IgD-negative memory B cell (primary cell): ENCODE measurements around the gene BNIPL. TPM values are rescaled to one million over a fixed set of nuclear protein-coding genes. Genes with fewer than 3 reads are reported as not detected.
A peak's percentile ranks its signal among the peaks of the same experiment; 100 is the strongest.

Experiments
- H3K27ac Mint-ChIP-seq, 3 donors: one replicate each; pipeline ENCODE4 v1.8.0; 2020 to 2022; ENCODE audit warnings: mild to moderate bottlenecking in 3 of 3, mixed read lengths in 3 of 3, moderate library complexity in 1 of 3
- H3K27me3 Mint-ChIP-seq: one replicate; pipeline ENCODE4 v1.8.0; 2021; ENCODE audit warnings: mixed read lengths
- H3K36me3 Mint-ChIP-seq: one replicate; pipeline ENCODE4 v1.8.0; 2020; ENCODE audit warnings: mild to moderate bottlenecking, mixed read lengths
- H3K4me1 Mint-ChIP-seq, 3 donors: one replicate each; pipeline ENCODE4 v1.8.0; 2020 to 2022; ENCODE audit warnings: mixed read lengths in 3 of 3, mild to moderate bottlenecking in 1 of 3
- H3K4me3 Mint-ChIP-seq, 4 donors: one replicate each; pipeline ENCODE4 v1.8.0; 2020 to 2022; ENCODE audit warnings: mild to moderate bottlenecking in 4 of 4, mixed read lengths in 4 of 4, moderate library complexity in 3 of 4
- H3K9me3 Mint-ChIP-seq, 3 donors: one replicate each; pipeline ENCODE4 v1.8.0; 2020 to 2021; ENCODE audit warnings: mixed read lengths in 3 of 3, mild to moderate bottlenecking in 1 of 3
- polyA plus RNA-seq: library from polyadenylated mRNA; unstranded; fragments of 300-500 nt; fragmentation: Illumina TruSeq; gene quantifications from one replicate; pipeline ENCODE4 v1.2.3, GENCODE V29; 2021

BNIPL gene
- polyA plus RNA-seq, 1 donor from 2014 or later: 0.13 TPM

- peaks cover 0 to 3% (median 2%) of the 10 kb centered on the region in 3 donors for H3K4me1 Mint-ChIP-seq
- no peak overlapping the region for H3K27ac Mint-ChIP-seq
- no peak overlapping the region for H3K4me3 Mint-ChIP-seq
- H3K36me3 Mint-ChIP-seq: peaks cover 11% of the 10 kb centered on the region
- H3K9me3 Mint-ChIP-seq: no peaks in the 10 kb centered on the region
- no peaks in the 10 kb centered on the region for H3K27me3 Mint-ChIP-seq
Observed at GRCh38 chr1:151032164-151032563, 4.2 kb upstream of the BNIPL start.

- H3K36me3 Mint-ChIP-seq: peaks cover 8% of the 10 kb centered on the region
- peak overlapping the region in 1 of 3 donors; percentile 76 for H3K27ac Mint-ChIP-seq
- H3K4me3 Mint-ChIP-seq: peak overlapping the region in 1 of 4 donors; percentile 56
- no peaks in the 10 kb centered on the region for H3K9me3 Mint-ChIP-seq
- no peaks in the 10 kb centered on the region for H3K27me3 Mint-ChIP-seq
- peaks cover 0 to 2% (median 1%) of the 10 kb centered on the region in 3 donors for H3K4me1 Mint-ChIP-seq
Observed at GRCh38 chr1:151035167-151035566, 1.2 kb upstream of the BNIPL start.

DNA sequence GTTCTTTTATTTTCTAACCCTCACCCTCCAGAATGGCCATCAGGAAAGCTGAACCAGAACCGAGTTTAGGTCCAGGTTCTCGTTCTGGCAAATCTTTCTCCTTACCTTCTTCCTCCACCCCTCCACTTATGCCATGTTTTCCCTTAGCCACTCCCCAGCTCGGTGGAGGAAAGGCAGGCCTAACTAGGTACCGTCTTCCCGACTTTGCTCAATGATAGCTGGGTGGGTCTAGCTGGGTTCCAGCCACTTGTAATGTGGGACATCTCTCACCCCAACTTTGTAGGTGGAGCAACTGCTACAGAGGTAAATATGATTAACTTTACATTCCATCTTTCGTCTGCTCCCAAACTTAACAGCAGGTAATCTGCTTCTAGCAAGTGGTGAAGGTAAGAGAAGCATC is 646 bp downstream of the BNIPL start:
- Mint-ChIP-seq H3K27ac (no peak overlapping the region), H3K9me3 (no peaks in the 10 kb centered on the region), H3K36me3 (peaks cover 9% of the 10 kb centered on the region)

GRCh38 chr1:151039521-151039920 is 3.1 kb downstream of the BNIPL start:
- H3K9me3 Mint-ChIP-seq: no peaks in the 10 kb centered on the region
- peaks cover 0 to 1% (median 0%) of the 10 kb centered on the region in 3 donors for H3K4me1 Mint-ChIP-seq
- H3K27ac Mint-ChIP-seq: no peak overlapping the region
- no peak overlapping the region for H3K4me3 Mint-ChIP-seq
- H3K27me3 Mint-ChIP-seq: no peaks in the 10 kb centered on the region
- H3K36me3 Mint-ChIP-seq: peaks cover 2% of the 10 kb centered on the region

More for the DNA sequence above, 646 bp downstream of the BNIPL start:
- Mint-ChIP-seq H3K27me3 (no peaks in the 10 kb centered on the region), H3K4me1 (peaks cover 0 to 2% (median 1%) of the 10 kb centered on the region in 3 donors), H3K4me3 (no peak overlapping the region)

DNA sequence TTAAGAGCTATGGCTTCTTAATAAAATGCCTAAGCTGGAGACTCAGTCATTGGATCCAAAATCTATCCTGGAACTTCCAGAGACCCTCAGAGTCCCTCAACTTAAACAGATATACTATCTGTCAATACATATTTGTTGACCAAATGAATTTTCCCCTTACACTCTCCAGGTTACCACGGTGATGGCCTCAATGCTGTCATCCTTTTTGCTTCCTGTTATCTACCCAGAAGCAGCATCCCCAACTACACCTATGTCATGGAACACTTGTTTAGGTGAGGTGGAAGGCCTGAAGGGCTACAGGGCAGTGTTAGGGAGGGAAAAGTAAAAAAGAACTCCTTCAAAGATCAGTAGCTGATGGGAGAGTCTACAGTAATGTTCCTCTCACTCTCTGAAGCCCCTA is 6.8 kb downstream of the BNIPL start:
- peaks cover 5 to 11% (median 11%) of the 10 kb centered on the region in 3 donors for H3K4me1 Mint-ChIP-seq
- H3K27me3 Mint-ChIP-seq: no peaks in the 10 kb centered on the region
- no peak overlapping the region for H3K27ac Mint-ChIP-seq
- no peak overlapping the region for H3K4me3 Mint-ChIP-seq
- H3K36me3 Mint-ChIP-seq: peaks cover 2% of the 10 kb centered on the region
- no peaks in the 10 kb centered on the region for H3K9me3 Mint-ChIP-seq

GRCh38 chr1:151047591-151047924 is 11.2 kb downstream of the BNIPL start, which contains the start of gene C1orf56:
TSS of gene C1orf56 (plus strand) at chr1:151047751. CDS start at chr1:151047848, 97 bp downstream.
- H3K36me3 Mint-ChIP-seq: no peaks in the 10 kb centered on the region
- peaks cover 24 to 27% (median 26%) of the 10 kb centered on the region in 3 donors for H3K4me1 Mint-ChIP-seq
- no peaks in the 10 kb centered on the region for H3K9me3 Mint-ChIP-seq
- peak within 1 kb of the TSS; percentile 93 to 98 (median 97) for H3K4me3 Mint-ChIP-seq
- no peaks in the 10 kb centered on the region for H3K27me3 Mint-ChIP-seq
- H3K27ac Mint-ChIP-seq: peak within 1 kb of the TSS; percentile 86 to 94 (median 88)

DNA sequence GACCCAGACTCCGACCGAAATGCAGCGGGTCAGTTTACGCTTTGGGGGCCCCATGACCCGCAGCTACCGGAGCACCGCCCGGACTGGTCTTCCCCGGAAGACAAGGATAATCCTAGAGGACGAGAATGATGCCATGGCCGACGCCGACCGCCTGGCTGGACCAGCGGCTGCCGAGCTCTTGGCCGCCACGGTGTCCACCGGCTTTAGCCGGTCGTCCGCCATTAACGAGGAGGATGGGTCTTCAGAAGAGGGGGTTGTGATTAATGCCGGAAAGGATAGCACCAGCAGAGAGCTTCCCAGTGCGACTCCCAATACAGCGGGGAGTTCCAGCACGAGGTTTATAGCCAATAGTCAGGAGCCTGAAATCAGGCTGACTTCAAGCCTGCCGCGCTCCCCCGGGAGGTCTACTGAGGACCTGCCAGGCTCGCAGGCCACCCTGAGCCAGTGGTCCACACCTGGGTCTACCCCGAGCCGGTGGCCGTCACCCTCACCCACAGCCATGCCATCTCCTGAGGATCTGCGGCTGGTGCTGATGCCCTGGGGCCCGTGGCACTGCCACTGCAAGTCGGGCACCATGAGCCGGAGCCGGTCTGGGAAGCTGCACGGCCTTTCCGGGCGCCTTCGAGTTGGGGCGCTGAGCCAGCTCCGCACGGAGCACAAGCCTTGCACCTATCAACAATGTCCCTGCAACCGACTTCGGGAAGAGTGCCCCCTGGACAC is 11.7 kb downstream of the BNIPL start:
- Mint-ChIP-seq H3K27ac (peak overlapping the region; percentile 84 to 94 (median 88)), H3K9me3 (no peaks in the 10 kb centered on the region), H3K4me3 (peak overlapping the region; percentile 93 to 98 (median 97)), H3K27me3 (no peaks in the 10 kb centered on the region), H3K36me3 (no peaks in the 10 kb centered on the region), H3K4me1 (peaks cover 24 to 27% (median 26%) of the 10 kb centered on the region in 3 donors)

DNA sequence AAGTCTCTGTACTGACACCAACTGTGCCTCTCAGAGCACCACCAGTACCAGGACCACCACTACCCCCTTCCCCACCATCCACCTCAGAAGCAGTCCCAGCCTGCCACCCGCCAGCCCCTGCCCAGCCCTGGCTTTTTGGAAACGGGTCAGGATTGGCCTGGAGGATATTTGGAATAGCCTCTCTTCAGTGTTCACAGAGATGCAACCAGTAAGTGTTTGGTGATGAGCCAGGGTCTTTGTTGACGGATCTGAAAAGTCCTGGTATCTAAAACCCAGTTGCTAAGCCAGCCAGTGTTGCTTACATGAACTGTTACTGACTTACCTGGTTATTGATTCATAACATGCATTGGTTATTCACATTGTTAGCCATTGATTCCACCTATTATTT is 12.3 kb downstream of the BNIPL start:
- Mint-ChIP-seq H3K27ac (peak overlapping the region; percentile 84 to 94 (median 88)), H3K4me3 (peak overlapping the region; percentile 93 to 98 (median 97)), H3K9me3 (no peaks in the 10 kb centered on the region), H3K4me1 (peaks cover 24 to 27% (median 26%) of the 10 kb centered on the region in 3 donors), H3K27me3 (no peaks in the 10 kb centered on the region), H3K36me3 (no peaks in the 10 kb centered on the region)

DNA sequence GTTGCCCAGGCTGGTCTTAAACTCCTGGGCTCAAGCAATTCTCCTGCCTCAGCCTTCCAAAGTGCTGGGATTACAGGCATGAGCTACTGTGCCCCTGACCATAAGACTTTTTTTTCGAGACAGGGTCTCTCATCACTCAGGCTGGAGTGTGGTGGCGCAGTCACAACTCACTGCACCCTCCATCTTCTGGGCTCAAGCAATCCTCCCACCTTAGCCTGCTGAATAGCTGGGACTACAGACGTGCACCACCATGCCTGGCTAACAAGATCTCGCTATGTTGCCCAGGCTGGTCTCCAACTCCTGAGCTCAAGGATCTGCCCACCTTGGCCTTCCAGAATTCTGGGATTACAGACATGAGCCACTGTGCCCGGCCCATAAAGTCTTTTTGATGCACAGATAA is 13.1 kb downstream of the BNIPL start:
- H3K4me3 Mint-ChIP-seq: peak overlapping the region; percentile 16 to 98 (median 82)
- H3K27me3 Mint-ChIP-seq: no peaks in the 10 kb centered on the region
- H3K9me3 Mint-ChIP-seq: no peaks in the 10 kb centered on the region
- H3K27ac Mint-ChIP-seq: peak overlapping the region; percentile 23 to 94 (median 88)
- H3K36me3 Mint-ChIP-seq: no peaks in the 10 kb centered on the region
- peaks cover 24 to 27% (median 26%) of the 10 kb centered on the region in 3 donors for H3K4me1 Mint-ChIP-seq

DNA sequence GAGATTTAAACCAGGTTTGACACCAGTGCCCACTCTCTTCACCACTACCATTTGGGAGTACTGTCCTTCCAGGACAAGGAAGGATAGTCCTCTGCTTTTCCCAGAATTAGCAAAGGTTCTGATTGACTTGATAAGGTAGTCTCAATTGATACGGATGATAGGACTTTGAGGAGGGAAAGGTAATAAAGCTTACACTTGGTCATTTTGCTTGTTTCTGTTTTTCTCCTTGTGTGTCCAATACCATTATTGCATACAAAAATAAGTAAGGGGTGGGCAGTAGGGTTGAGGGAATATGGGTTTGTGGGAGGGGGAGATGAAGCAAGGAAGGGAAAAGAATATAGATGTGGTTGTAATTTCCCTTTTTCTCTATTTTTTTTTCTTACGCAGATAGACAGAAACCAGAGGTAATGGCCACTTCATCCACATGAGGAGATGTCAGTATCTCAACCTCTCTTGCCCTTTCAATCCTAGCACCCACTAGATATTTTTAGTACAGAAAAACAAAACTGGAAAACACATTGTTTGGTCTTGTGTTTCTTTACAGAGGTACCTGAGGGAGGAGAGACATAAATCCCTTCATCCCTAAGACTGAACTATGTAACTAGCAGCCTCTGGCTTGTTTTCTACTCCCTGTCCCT is 13.8 kb downstream of the BNIPL start:
- Mint-ChIP-seq H3K27ac (peak overlapping the region; percentile 61 to 94 (median 88)), H3K4me3 (peak overlapping the region in 2 of 4 donors; percentile 67 to 97), H3K9me3 (no peaks in the 10 kb centered on the region), H3K4me1 (peaks cover 30 to 31% (median 31%) of the 10 kb centered on the region in 3 donors), H3K36me3 (peaks cover 3% of the 10 kb centered on the region), H3K27me3 (no peaks in the 10 kb centered on the region)

- peak overlapping the region in 1 of 4 donors; percentile 81 for H3K4me3 Mint-ChIP-seq
- no peaks in the 10 kb centered on the region for H3K9me3 Mint-ChIP-seq
- peak overlapping the region in 2 of 3 donors; percentile 69 to 83 for H3K27ac Mint-ChIP-seq
- peaks cover 32 to 41% (median 39%) of the 10 kb centered on the region in 3 donors for H3K4me1 Mint-ChIP-seq
- peaks cover 8% of the 10 kb centered on the region for H3K36me3 Mint-ChIP-seq
- no peaks in the 10 kb centered on the region for H3K27me3 Mint-ChIP-seq
Observed at GRCh38 chr1:151051356-151052009, 15.1 kb downstream of the BNIPL start.

- peaks cover 33 to 40% (median 37%) of the 10 kb centered on the region in 3 donors for H3K4me1 Mint-ChIP-seq
- peak overlapping the region; percentile 74 to 97 (median 89) for H3K27ac Mint-ChIP-seq
- peaks cover 14% of the 10 kb centered on the region for H3K36me3 Mint-ChIP-seq
- H3K27me3 Mint-ChIP-seq: no peaks in the 10 kb centered on the region
- peak overlapping the region; percentile 96 to 100 (median 98) for H3K4me3 Mint-ChIP-seq
- no peaks in the 10 kb centered on the region for H3K9me3 Mint-ChIP-seq
Observed at GRCh38 chr1:151054971-151055547, 18.7 kb downstream of the BNIPL start.

DNA sequence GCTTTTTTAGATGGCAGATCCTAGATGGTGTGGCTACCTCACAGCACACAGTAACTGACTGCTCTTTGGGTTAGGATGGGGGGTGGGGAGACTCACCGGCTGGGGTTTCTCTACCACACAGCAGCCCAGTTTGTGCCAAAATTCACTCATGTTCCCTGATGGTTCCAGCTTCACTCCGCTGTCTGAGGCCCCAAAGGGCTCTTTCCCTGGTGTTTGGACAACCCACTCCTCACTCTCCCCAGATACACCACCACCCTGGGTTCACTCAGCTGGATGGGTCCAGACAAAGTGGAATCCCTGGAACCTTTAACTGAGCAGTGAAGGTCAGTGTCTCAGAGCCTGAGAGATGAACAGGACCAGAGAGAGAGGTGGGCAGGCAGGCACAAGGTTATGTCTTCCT is 19.2 kb downstream of the BNIPL start:
- H3K36me3 Mint-ChIP-seq: peaks cover 14% of the 10 kb centered on the region
- peaks cover 37 to 44% (median 38%) of the 10 kb centered on the region in 3 donors for H3K4me1 Mint-ChIP-seq
- no peaks in the 10 kb centered on the region for H3K9me3 Mint-ChIP-seq
- H3K27me3 Mint-ChIP-seq: no peaks in the 10 kb centered on the region
- H3K4me3 Mint-ChIP-seq: peak overlapping the region; percentile 96 to 100 (median 98)
- H3K27ac Mint-ChIP-seq: peak overlapping the region; percentile 89 to 97 (median 93)

DNA sequence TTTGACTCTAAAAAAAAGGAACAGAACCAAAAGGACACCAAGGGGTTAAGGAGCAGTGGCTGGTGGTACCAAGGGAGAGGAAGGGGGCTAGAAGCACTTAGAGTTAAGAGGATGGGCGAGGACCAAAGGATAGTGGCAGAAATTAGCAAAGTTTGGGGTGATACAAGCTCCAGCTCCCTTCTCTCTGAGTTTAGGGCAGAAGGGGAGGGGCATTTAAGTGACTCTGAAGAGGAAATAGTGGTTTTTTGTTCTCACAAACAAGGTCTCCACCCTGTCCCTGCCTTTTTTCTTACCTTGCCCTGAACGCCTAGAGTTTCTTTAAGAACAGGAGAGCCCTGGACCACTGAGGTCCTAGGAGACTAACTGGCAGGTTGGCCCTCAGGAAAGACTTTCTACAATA is 19.8 kb downstream of the BNIPL start:
- H3K27me3 Mint-ChIP-seq: no peaks in the 10 kb centered on the region
- H3K36me3 Mint-ChIP-seq: peaks cover 14% of the 10 kb centered on the region
- peak overlapping the region; percentile 89 to 97 (median 93) for H3K27ac Mint-ChIP-seq
- H3K4me1 Mint-ChIP-seq: peaks cover 39 to 42% (median 42%) of the 10 kb centered on the region in 3 donors
- peak overlapping the region; percentile 96 to 100 (median 98) for H3K4me3 Mint-ChIP-seq
- no peaks in the 10 kb centered on the region for H3K9me3 Mint-ChIP-seq
